ENCODE measurements around the gene HECW1.

HECW1 gene

GRCh38 chr7:43528576-43529354 is 416.3 kb downstream of the HECW1 start:
- no peak for TF ChIP-seq CTCF (IDR thresholded peaks at IDR 0.05)

- no peak for TF ChIP-seq CTCF (IDR thresholded peaks at IDR 0.05)
Measured at GRCh38 chr7:43530553-43531410, 418.3 kb downstream of the HECW1 start.

GRCh38 chr7:43531700-43532099 is 419.3 kb downstream of the HECW1 start:
- no peak for TF ChIP-seq CTCF (IDR thresholded peaks at IDR 0.05)

- TF ChIP-seq CTCF (IDR thresholded peaks at IDR 0.05) = no peak
Measured at GRCh38 chr7:43533801-43534479, 421.5 kb downstream of the HECW1 start.

- TF ChIP-seq CTCF (IDR thresholded peaks at IDR 0.05) = no peak
Measured at GRCh38 chr7:43535031-43535451, 422.6 kb downstream of the HECW1 start.

- TF ChIP-seq CTCF (IDR thresholded peaks at IDR 0.05) = no peak
Measured at GRCh38 chr7:43535810-43536585, 423.6 kb downstream of the HECW1 start.

GRCh38 chr7:43536773-43537172 is 424.3 kb downstream of the HECW1 start:
- no peak for TF ChIP-seq CTCF (IDR thresholded peaks at IDR 0.05)

Measured in LNCAP (cell line).